Activated T-cell treated with anti-CD3 and anti-CD28 coated beads, Interleukin-2, amount 50 U/mL, for 72 hours (primary cell): ENCODE results near the gene ADAP1. TPM values are rescaled to one million over a fixed set of nuclear protein-coding genes. Genes with fewer than 3 reads are reported as not detected.
"Not testable (repeated sequence)": the region's sequence is repeated elsewhere in the genome, so short reads cannot be mapped to it uniquely, and the experiment has no call there.

ENCODE experiments used
- ATAC-seq, 2 donors: fragments of 150-1000 bp; cut with Tn5 transposase; replicated peaks in 1 of 2; 2 replicates each; pipeline ENCODE4 v1.10.0; 2021; ENCODE audit warnings: moderate library complexity in 2 of 2, mild to moderate bottlenecking in 1 of 2
- DNase-seq, 2 donors: peaks; one replicate each; pipeline ENCODE4 v3.0.0; 2021 to 2022; ENCODE audit warnings: mixed read lengths in 1 of 2
- H3K27ac Mint-ChIP-seq: one replicate; pipeline ENCODE4 v1.8.0; 2022; ENCODE audit warnings: mild to moderate bottlenecking, moderate library complexity, mixed read lengths
- H3K27me3 Mint-ChIP-seq: one replicate; pipeline ENCODE4 v1.8.0; 2022; ENCODE audit warnings: low read depth, mixed read lengths
- H3K36me3 Mint-ChIP-seq, 2 donors: one replicate each; pipeline ENCODE4 v1.8.0; 2022; ENCODE audit warnings: mixed read lengths in 2 of 2, mild to moderate bottlenecking in 1 of 2; ENCODE audit not compliant: insufficient read depth in 2 of 2
- H3K4me1 Mint-ChIP-seq: one replicate; pipeline ENCODE4 v1.8.0; 2022; ENCODE audit warnings: low read depth, mixed read lengths
- H3K4me3 Mint-ChIP-seq, 2 donors: one replicate each; pipeline ENCODE4 v1.8.0; 2022; ENCODE audit warnings: mild to moderate bottlenecking in 2 of 2, mixed read lengths in 2 of 2, moderate library complexity in 2 of 2
- H3K9me3 Mint-ChIP-seq, 2 donors: one replicate each; pipeline ENCODE4 v1.8.0; 2022; ENCODE audit warnings: mixed read lengths in 2 of 2
- total RNA-seq, 2 donors: library from RNA; stranded (reverse); gene quantifications; one replicate each; pipeline ENCODE4 v1.2.3, GENCODE V29; 2022

ADAP1 gene
- total RNA-seq, 2 donors from 2014 or later = 11.1 to 29.4 TPM

- DNase-seq (no peak), ATAC-seq (no peak)
- Mint-ChIP-seq H3K4me3 (no peak overlapping the region), H3K36me3 (no peaks in the 10 kb centered on the region), H3K4me1 (peaks cover 8% of the 10 kb centered on the region), H3K27ac (no peak overlapping the region), H3K9me3 (no peaks in the 10 kb centered on the region), H3K27me3 (no peaks in the 10 kb centered on the region)
Observed at GRCh38 chr7:910931-911431, 43.5 kb downstream of the ADAP1 start.

GRCh38 chr7:910441-910861 lies 44.0 kb downstream of the ADAP1 start:
- no peak for ATAC-seq
- DNase-seq = no peak
- H3K36me3 Mint-ChIP-seq = no peaks in the 10 kb centered on the region
- peak overlapping the region; percentile 40 for H3K4me3 Mint-ChIP-seq
- H3K9me3 Mint-ChIP-seq = no peaks in the 10 kb centered on the region
- peaks cover 8% of the 10 kb centered on the region for H3K4me1 Mint-ChIP-seq
- no peaks in the 10 kb centered on the region for H3K27me3 Mint-ChIP-seq
- H3K27ac Mint-ChIP-seq = no peak overlapping the region

GRCh38 chr7:909358-910329 lies 44.8 kb downstream of the ADAP1 start:
- peak overlapping the region in 1 of 2 donors; percentile 40 for H3K4me3 Mint-ChIP-seq
- ATAC-seq (no peak), DNase-seq (no peak)
- no peaks in the 10 kb centered on the region for H3K27me3 Mint-ChIP-seq
- no peaks in the 10 kb centered on the region for H3K9me3 Mint-ChIP-seq
- no peak overlapping the region for H3K27ac Mint-ChIP-seq
- peaks cover 8% of the 10 kb centered on the region for H3K4me1 Mint-ChIP-seq
- no peaks in the 10 kb centered on the region for H3K36me3 Mint-ChIP-seq

- ATAC-seq (peak; percentile 86 to 87), DNase-seq (peak; percentile 78 to 80)
- H3K9me3 Mint-ChIP-seq, H3K36me3 Mint-ChIP-seq, H3K4me1 Mint-ChIP-seq, H3K27ac Mint-ChIP-seq, H3K27me3 Mint-ChIP-seq: not testable (repeated sequence)
- peak overlapping the region in 1 of 2 donors; percentile 50 for H3K4me3 Mint-ChIP-seq
Observed at GRCh38 chr7:908591-909357, 45.7 kb downstream of the ADAP1 start.

GRCh38 chr7:908159-908581 lies 46.3 kb downstream of the ADAP1 start:
- Mint-ChIP-seq H3K36me3 (no peaks in the 10 kb centered on the region), H3K27ac (no peak overlapping the region), H3K9me3 (no peaks in the 10 kb centered on the region), H3K4me3 (peak overlapping the region in 1 of 2 donors; percentile 50), H3K27me3 (no peaks in the 10 kb centered on the region), H3K4me1 (peaks cover 8% of the 10 kb centered on the region)
- ATAC-seq = peak; percentile 14 to 28
- no peak for DNase-seq

GRCh38 chr7:907158-907980 lies 47.1 kb downstream of the ADAP1 start:
- Mint-ChIP-seq H3K27ac (no peak overlapping the region), H3K27me3 (no peaks in the 10 kb centered on the region), H3K4me3 (no peak overlapping the region), H3K4me1 (peaks cover 8% of the 10 kb centered on the region), H3K9me3 (no peaks in the 10 kb centered on the region), H3K36me3 (no peaks in the 10 kb centered on the region)
- DNase-seq = peak; percentile 26 to 51
- ATAC-seq = peak; percentile 21 to 22

- Mint-ChIP-seq H3K4me1 (peaks cover 8% of the 10 kb centered on the region), H3K4me3 (no peak overlapping the region), H3K27ac (no peak overlapping the region), H3K36me3 (no peaks in the 10 kb centered on the region), H3K27me3 (no peaks in the 10 kb centered on the region), H3K9me3 (no peaks in the 10 kb centered on the region)
- no peak for DNase-seq
- peak; percentile 8 to 16 for ATAC-seq
Observed at GRCh38 chr7:906776-907157, 47.7 kb downstream of the ADAP1 start.

- Mint-ChIP-seq H3K9me3 (no peaks in the 10 kb centered on the region), H3K4me1 (peaks cover under 1% of the 10 kb centered on the region), H3K27ac (no peak overlapping the region), H3K4me3 (no peak overlapping the region), H3K27me3 (no peaks in the 10 kb centered on the region), H3K36me3 (no peaks in the 10 kb centered on the region)
- ATAC-seq (no peak), DNase-seq (no peak)
Observed at GRCh38 chr7:904847-905246, 49.6 kb downstream of the ADAP1 start.

GRCh38 chr7:903921-904755 lies 50.3 kb downstream of the ADAP1 start:
- Mint-ChIP-seq H3K36me3 (no peaks in the 10 kb centered on the region), H3K9me3 (no peaks in the 10 kb centered on the region), H3K4me3 (no peak overlapping the region), H3K4me1 (no peaks in the 10 kb centered on the region), H3K27me3 (no peaks in the 10 kb centered on the region), H3K27ac (no peak overlapping the region)
- DNase-seq (no peak), ATAC-seq (no peak)

- peak overlapping the region; percentile 11 for H3K27ac Mint-ChIP-seq
- DNase-seq (no peak), ATAC-seq (no peak)
- H3K4me3 Mint-ChIP-seq = no peak overlapping the region
- no peaks in the 10 kb centered on the region for H3K4me1 Mint-ChIP-seq
- no peaks in the 10 kb centered on the region for H3K36me3 Mint-ChIP-seq
- no peaks in the 10 kb centered on the region for H3K27me3 Mint-ChIP-seq
- H3K9me3 Mint-ChIP-seq = no peaks in the 10 kb centered on the region
Observed at GRCh38 chr7:902996-903395, 51.5 kb downstream of the ADAP1 start.

GRCh38 chr7:901388-902154 lies 52.9 kb downstream of the ADAP1 start:
- no peaks in the 10 kb centered on the region for H3K4me1 Mint-ChIP-seq
- H3K27me3 Mint-ChIP-seq = no peaks in the 10 kb centered on the region
- no peak overlapping the region for H3K27ac Mint-ChIP-seq
- no peaks in the 10 kb centered on the region for H3K36me3 Mint-ChIP-seq
- peak; percentile 50 to 54 for ATAC-seq
- H3K4me3 Mint-ChIP-seq = no peak overlapping the region
- H3K9me3 Mint-ChIP-seq = no peaks in the 10 kb centered on the region
- DNase-seq = peak; percentile 60 to 64
